ENCODE results near the gene FASTK. TPM values are rescaled to one million over a fixed set of nuclear protein-coding genes. Genes with fewer than 3 reads are reported as not detected.

Gene FASTK
- total RNA-seq, 1 donor from 2014 or later = 68.0 TPM

DNA sequence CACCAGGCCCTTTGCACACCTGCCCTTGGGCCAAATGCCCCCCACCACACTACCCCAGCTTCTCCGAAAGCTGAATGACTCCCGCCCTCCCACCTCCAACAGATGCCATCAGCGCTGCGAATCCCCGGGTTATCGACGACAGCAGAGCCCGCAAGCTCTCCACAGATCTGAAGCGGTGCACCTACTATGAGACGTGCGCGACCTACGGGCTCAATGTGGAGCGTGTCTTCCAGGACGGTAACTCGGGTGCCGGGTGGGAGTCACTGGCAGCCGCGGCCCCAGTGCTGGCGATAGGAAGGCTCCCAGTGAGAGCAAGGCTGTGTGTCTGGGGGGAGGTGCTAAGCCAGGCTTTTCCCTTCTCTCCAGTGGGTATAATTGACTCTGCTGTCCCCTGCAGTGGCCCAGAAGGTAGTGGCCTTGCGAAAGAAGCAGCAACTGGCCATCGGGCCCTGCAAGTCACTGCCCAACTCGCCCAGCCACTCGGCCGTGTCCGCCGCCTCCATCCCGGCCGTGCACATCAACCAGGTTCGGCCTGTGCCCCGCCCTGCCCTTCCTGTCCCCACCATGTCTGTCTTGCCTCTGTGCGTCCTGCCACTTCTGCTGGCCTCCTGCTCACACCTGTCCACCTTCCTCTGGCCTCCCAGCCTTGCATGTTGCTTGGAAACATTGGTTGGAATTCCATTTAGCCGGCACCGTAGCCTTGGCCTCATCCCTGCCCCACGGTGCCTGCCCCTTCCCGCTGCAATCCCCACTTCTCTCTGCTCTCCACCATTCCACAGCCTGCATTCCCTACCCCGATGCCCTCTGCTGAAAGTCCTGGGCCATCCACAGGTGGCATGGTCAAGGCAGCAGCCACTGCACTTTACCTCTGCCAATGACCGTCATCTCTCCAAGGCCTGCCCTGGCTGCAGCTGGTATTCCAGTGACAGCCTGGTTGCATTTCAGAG lies 37.8 kb upstream of the FASTK start:
- no peak for DNase-seq (ENCODE audit: low spot score)
- Mint-ChIP-seq H3K4me3 (ENCODE audit: unreplicated experiment) (peak overlapping the region; percentile 42), H3K4me1 (ENCODE audit: unreplicated experiment) (peaks cover 22% of the 10 kb centered on the region), H3K9me3 (ENCODE audit: unreplicated experiment) (no peaks in the 10 kb centered on the region), H3K27ac (ENCODE audit: unreplicated experiment) (no peak overlapping the region), H3K27me3 (ENCODE audit: unreplicated experiment) (peaks cover 23% of the 10 kb centered on the region), H3K36me3 (ENCODE audit: low read depth, unreplicated experiment) (peaks cover 37% of the 10 kb centered on the region)
- TF ChIP-seq, protein P1, sequence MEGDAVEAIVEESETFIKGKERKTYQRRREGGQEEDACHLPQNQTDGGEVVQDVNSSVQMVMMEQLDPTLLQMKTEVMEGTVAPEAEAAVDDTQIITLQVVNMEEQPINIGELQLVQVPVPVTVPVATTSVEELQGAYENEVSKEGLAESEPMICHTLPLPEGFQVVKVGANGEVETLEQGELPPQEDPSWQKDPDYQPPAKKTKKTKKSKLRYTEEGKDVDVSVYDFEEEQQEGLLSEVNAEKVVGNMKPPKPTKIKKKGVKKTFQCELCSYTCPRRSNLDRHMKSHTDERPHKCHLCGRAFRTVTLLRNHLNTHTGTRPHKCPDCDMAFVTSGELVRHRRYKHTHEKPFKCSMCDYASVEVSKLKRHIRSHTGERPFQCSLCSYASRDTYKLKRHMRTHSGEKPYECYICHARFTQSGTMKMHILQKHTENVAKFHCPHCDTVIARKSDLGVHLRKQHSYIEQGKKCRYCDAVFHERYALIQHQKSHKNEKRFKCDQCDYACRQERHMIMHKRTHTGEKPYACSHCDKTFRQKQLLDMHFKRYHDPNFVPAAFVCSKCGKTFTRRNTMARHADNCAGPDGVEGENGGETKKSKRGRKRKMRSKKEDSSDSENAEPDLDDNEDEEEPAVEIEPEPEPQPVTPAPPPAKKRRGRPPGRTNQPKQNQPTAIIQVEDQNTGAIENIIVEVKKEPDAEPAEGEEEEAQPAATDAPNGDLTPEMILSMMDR (IDR thresholded peaks at IDR 0.05; ENCODE audit: unreplicated experiment) = no peak

DNA sequence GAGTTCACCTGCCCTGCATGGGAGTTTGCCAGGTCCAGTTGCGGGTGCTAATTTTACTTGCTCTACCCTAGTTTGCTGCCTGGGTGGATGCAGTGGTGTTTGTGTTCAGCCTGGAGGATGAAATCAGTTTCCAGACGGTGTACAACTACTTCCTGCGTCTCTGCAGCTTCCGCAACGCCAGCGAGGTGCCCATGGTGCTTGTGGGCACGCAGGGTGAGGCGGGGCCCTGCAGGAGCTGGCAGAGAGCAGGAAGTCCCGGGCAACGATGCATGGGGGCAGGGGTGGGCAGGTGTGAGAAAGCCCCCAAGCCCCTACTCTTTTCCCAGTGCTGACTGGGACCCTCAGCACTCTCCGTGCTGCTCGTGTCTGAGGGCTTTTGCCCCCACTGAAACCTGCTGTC lies 37.0 kb upstream of the FASTK start:
- peaks cover 39% of the 10 kb centered on the region for H3K36me3 Mint-ChIP-seq (ENCODE audit: low read depth, unreplicated experiment)
- no peak overlapping the region for H3K27ac Mint-ChIP-seq (ENCODE audit: unreplicated experiment)
- no peaks in the 10 kb centered on the region for H3K9me3 Mint-ChIP-seq (ENCODE audit: unreplicated experiment)
- DNase-seq (ENCODE audit: low spot score) = no peak
- H3K27me3 Mint-ChIP-seq (ENCODE audit: unreplicated experiment) = peaks cover 23% of the 10 kb centered on the region
- TF ChIP-seq, protein P1 (IDR thresholded peaks at IDR 0.05; ENCODE audit: unreplicated experiment) = no peak
- H3K4me1 Mint-ChIP-seq (ENCODE audit: unreplicated experiment) = peaks cover 30% of the 10 kb centered on the region
- no peak overlapping the region for H3K4me3 Mint-ChIP-seq (ENCODE audit: unreplicated experiment)

DNA sequence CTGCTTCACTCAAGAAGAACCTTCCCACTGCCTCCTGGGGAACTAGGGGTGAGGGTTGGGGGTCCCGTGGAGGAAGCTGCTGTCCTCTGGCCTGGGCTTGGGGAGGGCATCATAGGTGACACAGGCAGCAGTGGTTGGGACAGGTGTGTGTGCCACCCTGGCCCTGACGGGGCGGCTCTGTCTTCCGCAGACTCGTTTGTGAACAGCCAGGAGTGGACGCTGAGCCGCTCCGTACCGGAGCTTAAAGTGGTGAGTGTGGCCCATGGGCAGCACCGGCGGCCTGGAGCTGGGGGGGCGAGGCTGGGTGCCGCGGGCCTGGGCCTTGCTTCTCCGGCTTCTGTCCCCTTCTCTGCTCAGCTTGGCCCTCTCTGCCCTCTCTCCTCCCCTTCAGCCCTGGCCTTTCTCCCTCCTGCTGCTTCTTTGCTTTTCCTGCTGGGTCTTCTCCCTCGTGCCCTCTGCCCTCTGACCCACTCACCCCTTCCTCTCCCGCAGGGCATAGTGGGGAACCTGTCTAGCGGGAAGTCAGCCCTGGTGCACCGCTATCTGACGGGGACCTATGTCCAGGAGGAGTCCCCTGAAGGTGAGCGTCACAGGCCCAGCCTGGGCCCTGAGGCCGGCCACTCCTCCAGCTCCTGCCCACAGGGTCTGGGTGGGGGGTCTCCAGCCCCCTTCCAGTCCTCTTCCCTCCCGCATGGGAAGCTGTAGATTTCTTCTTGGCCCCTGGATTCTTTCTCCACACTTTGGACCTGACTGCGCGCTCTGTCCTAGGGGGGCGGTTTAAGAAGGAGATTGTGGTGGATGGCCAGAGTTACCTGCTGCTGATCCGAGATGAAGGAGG lies 36.2 kb upstream of the FASTK start:
- Mint-ChIP-seq H3K4me1 (ENCODE audit: unreplicated experiment) (peaks cover 37% of the 10 kb centered on the region), H3K9me3 (ENCODE audit: unreplicated experiment) (no peaks in the 10 kb centered on the region), H3K36me3 (ENCODE audit: low read depth, unreplicated experiment) (peaks cover 37% of the 10 kb centered on the region), H3K27me3 (ENCODE audit: unreplicated experiment) (peaks cover 26% of the 10 kb centered on the region), H3K27ac (ENCODE audit: unreplicated experiment) (no peak overlapping the region), H3K4me3 (ENCODE audit: unreplicated experiment) (no peak overlapping the region)
- no peak for DNase-seq (ENCODE audit: low spot score)
- TF ChIP-seq, protein P1 (IDR thresholded peaks at IDR 0.05; ENCODE audit: unreplicated experiment) = no peak

DNA sequence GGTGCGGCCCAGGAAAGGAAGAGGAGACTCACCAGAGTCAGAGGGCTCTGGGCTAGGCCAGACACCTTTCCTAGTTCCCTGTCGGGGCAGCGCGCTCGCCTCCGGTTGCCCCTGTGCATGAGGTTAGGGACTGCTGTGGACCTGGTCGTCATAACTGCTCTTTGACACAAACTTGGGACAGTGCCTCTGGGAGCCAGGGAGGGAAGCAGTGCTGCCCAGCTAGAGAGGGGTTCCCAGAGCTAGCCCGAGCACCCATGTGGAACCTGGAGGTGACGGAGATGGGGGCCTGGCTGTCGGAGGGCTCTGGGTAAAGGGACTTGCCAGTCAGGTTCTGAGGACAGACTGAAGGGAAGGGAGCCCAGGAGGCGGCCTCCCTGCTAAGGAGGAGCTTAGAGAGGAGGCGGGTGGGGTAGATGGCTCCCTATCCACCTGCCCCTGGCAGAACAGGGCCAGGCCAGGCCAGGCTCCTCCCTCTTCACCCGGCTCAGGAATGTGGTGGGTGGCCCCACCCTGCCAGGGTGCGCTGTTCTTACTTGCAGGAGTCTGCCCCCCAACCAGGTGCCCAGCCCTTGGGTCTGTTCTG lies 35.3 kb upstream of the FASTK start:
- peaks cover 28% of the 10 kb centered on the region for H3K36me3 Mint-ChIP-seq (ENCODE audit: low read depth, unreplicated experiment)
- H3K4me1 Mint-ChIP-seq (ENCODE audit: unreplicated experiment) = peaks cover 30% of the 10 kb centered on the region
- peak overlapping the region; percentile 42 for H3K27ac Mint-ChIP-seq (ENCODE audit: unreplicated experiment)
- TF ChIP-seq, protein P1 (IDR thresholded peaks at IDR 0.05; ENCODE audit: unreplicated experiment) = no peak
- peak overlapping the region; percentile 77 for H3K4me3 Mint-ChIP-seq (ENCODE audit: unreplicated experiment)
- no peak for DNase-seq (ENCODE audit: low spot score)
- peaks cover 20% of the 10 kb centered on the region for H3K27me3 Mint-ChIP-seq (ENCODE audit: unreplicated experiment)
- no peaks in the 10 kb centered on the region for H3K9me3 Mint-ChIP-seq (ENCODE audit: unreplicated experiment)
